Osteoblast (primary cell): ENCODE data around the gene LRP3. TPM values are rescaled to one million over a fixed set of nuclear protein-coding genes. Genes with fewer than 3 reads are reported as not detected.

Experiments
- DNase-seq: peaks from one replicate; pipeline ENCODE4 v3.0.0; 2011; ENCODE audit warnings: low spot score, mixed read lengths; ENCODE audit not compliant: insufficient read length; ENCODE audit errors: missing footprints
- H2AFZ ChIP-seq: 2 replicates; pipeline ENCODE4 v1.6.0; 2011; ENCODE audit warnings: mild to moderate bottlenecking, low read length
- H3K27ac ChIP-seq: 2 replicates; pipeline ENCODE4 v1.5.1; 2011; ENCODE audit warnings: mild to moderate bottlenecking, low read depth, low read length, moderate library complexity
- H3K27me3 ChIP-seq: 2 replicates; pipeline ENCODE4 v1.6.0; 2012; ENCODE audit warnings: mild to moderate bottlenecking, control low read depth, inconsistent platforms, low read length, moderate library complexity; ENCODE audit not compliant: insufficient read depth
- H3K36me3 ChIP-seq: 2 replicates; pipeline ENCODE4 v1.5.1; 2011; ENCODE audit warnings: mild to moderate bottlenecking, low read length, control low read depth, moderate library complexity; ENCODE audit not compliant: insufficient read depth
- H3K4me1 ChIP-seq: 2 replicates; pipeline ENCODE4 v1.5.1; 2011; ENCODE audit warnings: mild to moderate bottlenecking, low read length, control low read depth, moderate library complexity; ENCODE audit not compliant: insufficient read depth
- H3K4me2 ChIP-seq: 2 replicates; pipeline ENCODE4 v1.6.0; 2011; ENCODE audit warnings: mild to moderate bottlenecking, low read length; ENCODE audit not compliant: insufficient read depth
- H3K4me3 ChIP-seq: fragments of 200-600 bp; sonication (generic); 3 replicates; pipeline ENCODE4 v1.5.1; 2012; ENCODE audit warnings: mild to moderate bottlenecking, low read length, inconsistent platforms; ENCODE audit not compliant: insufficient read depth
- H3K79me2 ChIP-seq: 2 replicates; pipeline ENCODE4 v1.6.0; 2012; ENCODE audit warnings: mild to moderate bottlenecking, low read length, control low read depth, inconsistent platforms; ENCODE audit not compliant: insufficient read depth
- H3K9me3 ChIP-seq: 2 replicates; pipeline ENCODE4 v1.5.1; 2011; ENCODE audit warnings: low read depth, low read length, control low read depth
- H4K20me1 ChIP-seq: 2 replicates; pipeline ENCODE4 v1.6.0; 2012; ENCODE audit warnings: mild to moderate bottlenecking, low read length, control low read depth; ENCODE audit not compliant: insufficient read depth
- CTCF ChIP-seq: IDR thresholded peaks from 2 replicates; pipeline ENCODE4 v1.5.1; 2011; ENCODE audit warnings: mild to moderate bottlenecking, low read depth, low read length, moderate library complexity; ENCODE audit errors: extremely low read depth
- total RNA-seq: library from RNA; depleted of rRNA; stranded (reverse); fragments of >200 nt; gene quantifications from 2 replicates; pipeline ENCODE4 v1.2.3, GENCODE V29; 2012

LRP3 gene, protein sequence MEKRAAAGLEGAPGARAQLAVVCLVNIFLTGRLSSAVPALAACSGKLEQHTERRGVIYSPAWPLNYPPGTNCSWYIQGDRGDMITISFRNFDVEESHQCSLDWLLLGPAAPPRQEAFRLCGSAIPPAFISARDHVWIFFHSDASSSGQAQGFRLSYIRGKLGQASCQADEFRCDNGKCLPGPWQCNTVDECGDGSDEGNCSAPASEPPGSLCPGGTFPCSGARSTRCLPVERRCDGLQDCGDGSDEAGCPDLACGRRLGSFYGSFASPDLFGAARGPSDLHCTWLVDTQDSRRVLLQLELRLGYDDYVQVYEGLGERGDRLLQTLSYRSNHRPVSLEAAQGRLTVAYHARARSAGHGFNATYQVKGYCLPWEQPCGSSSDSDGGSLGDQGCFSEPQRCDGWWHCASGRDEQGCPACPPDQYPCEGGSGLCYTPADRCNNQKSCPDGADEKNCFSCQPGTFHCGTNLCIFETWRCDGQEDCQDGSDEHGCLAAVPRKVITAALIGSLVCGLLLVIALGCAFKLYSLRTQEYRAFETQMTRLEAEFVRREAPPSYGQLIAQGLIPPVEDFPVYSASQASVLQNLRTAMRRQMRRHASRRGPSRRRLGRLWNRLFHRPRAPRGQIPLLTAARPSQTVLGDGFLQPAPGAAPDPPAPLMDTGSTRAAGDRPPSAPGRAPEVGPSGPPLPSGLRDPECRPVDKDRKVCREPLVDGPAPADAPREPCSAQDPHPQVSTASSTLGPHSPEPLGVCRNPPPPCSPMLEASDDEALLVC
- total RNA-seq = 38.4 and 39.8 TPM in 2 replicates

DNA sequence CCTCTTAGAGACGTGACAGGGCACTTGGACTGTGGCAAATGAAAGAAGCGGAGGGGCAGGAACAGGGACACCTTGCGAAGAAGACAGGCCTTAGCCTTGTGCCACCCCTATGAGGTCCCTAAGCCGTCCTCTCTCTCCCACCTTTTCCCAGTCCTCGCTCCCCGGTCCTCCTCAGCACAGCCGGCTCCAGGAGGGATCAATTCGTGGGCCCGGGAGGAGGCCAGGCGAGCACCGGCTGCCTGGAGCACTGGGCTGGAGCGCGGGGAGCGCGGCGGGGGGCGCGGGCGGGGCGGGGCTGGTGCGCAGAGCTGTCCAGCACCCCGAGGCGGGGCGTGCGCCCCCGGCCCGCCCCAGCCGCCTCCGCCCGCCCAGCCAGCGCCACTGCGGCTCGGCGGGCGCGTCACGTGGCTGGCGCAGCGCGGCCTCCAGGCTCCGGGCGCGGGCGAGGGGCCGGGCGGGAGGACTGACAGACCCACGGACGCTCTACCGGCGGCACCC, at the start of gene LRP3:
Gene LRP3 (plus strand): TSS at position 466 of the 498 bp plus-strand sequence. CDS start 456 bp downstream, outside the sequence.
- H3K36me3 ChIP-seq = peaks cover 4% of the 10 kb centered on the region
- H3K4me2 ChIP-seq = peak within 1 kb of the TSS; percentile 82
- H3K27me3 ChIP-seq = peaks cover 6% of the 10 kb centered on the region
- peak; percentile 92 for DNase-seq
- no peak within 1 kb of the TSS for H3K27ac ChIP-seq
- peaks cover 5% of the 10 kb centered on the region for H3K79me2 ChIP-seq
- H2AFZ ChIP-seq = peak within 1 kb of the TSS; percentile 78
- no peaks in the 10 kb centered on the region for H4K20me1 ChIP-seq
- TF ChIP-seq CTCF = no peak
- H3K4me3 ChIP-seq = peak within 1 kb of the TSS; percentile 76
- no peaks in the 10 kb centered on the region for H3K9me3 ChIP-seq
- H3K4me1 ChIP-seq = no peaks in the 10 kb centered on the region

DNA sequence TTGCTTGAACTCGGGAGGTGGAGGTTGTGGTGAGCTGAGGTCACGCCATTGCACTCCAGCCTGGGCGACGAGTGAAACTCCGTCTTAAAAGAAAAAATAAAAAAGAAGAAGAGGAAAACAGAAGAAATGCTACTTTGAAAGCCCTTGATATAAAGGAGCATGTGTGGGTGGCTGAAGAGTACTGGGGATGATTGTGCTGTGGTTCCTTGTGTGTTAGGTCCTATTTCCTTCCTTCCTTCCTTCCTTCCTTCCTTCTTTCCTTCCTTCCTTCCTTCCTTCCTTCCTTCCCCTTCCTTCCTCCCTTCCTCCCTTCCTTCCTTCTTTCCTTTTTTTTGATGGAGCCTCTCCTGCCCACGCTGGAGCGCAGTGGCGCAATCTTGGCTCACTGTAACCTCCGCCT, 47.9 kb upstream of the LRP3 start:
- Histone ChIP-seq H4K20me1 (no peaks in the 10 kb centered on the region), H2AFZ (no peak overlapping the region), H3K79me2 (no peaks in the 10 kb centered on the region), H3K9me3 (no peaks in the 10 kb centered on the region), H3K36me3 (no peaks in the 10 kb centered on the region), H3K27ac (no peak overlapping the region), H3K4me2 (no peak overlapping the region), H3K4me3 (no peak overlapping the region), H3K27me3 (no peaks in the 10 kb centered on the region), H3K4me1 (no peaks in the 10 kb centered on the region)
- TF ChIP-seq CTCF = no peak
- no peak for DNase-seq

DNA sequence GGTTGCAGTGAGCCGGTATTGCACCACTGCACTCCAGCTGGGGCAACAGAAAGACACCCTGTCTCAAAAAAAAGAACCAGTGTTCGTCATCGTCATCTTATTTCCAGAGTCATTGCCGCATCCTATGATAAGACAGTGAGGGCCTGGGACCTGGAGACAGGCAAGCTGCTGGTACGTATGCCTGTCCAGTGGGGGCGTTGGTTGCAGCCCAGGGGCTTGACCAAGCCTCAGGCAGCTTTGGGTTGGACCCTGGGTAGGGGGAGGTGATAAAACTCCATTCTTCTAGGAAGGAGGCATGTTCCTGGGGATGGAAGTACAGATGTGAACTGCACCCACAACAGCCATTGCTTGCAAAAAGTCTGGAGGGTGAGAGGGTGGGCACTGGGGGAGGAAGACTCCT, 46.6 kb upstream of the LRP3 start:
- Histone ChIP-seq H3K9me3 (no peaks in the 10 kb centered on the region), H3K27ac (no peak overlapping the region), H3K4me1 (no peaks in the 10 kb centered on the region), H2AFZ (no peak overlapping the region), H3K4me3 (no peak overlapping the region), H3K4me2 (no peak overlapping the region), H3K36me3 (no peaks in the 10 kb centered on the region), H3K27me3 (no peaks in the 10 kb centered on the region), H4K20me1 (no peaks in the 10 kb centered on the region), H3K79me2 (no peaks in the 10 kb centered on the region)
- no peak for DNase-seq
- no peak for TF ChIP-seq CTCF
